Neural crest cell (in vitro differentiated cells): ENCODE measurements around the gene FBL. TPM values are rescaled to one million over a fixed set of nuclear protein-coding genes. Genes with fewer than 3 reads are reported as not detected.
"Not testable (repeated sequence)": the region's sequence is repeated elsewhere in the genome, so short reads cannot be mapped to it uniquely, and the experiment has no call there.

Experiments
- DNase-seq: peaks from one replicate; pipeline ENCODE4 v3.0.0; 2021; ENCODE audit warnings: low read depth, mixed read lengths, low spot score
- H3K27ac Mint-ChIP-seq: one replicate; pipeline ENCODE4 v1.8.0; 2021; ENCODE audit warnings: mild to moderate bottlenecking, mixed read lengths; ENCODE audit not compliant: unreplicated experiment
- H3K27me3 Mint-ChIP-seq: 2 replicates; pipeline ENCODE4 v1.8.0; 2021; ENCODE audit warnings: low read depth, mild to moderate bottlenecking, mixed read lengths
- H3K36me3 Mint-ChIP-seq: 2 replicates; pipeline ENCODE4 v1.8.0; 2021; ENCODE audit warnings: low read depth, mild to moderate bottlenecking, mixed read lengths
- H3K4me1 Mint-ChIP-seq: 2 replicates; pipeline ENCODE4 v1.8.0; 2021; ENCODE audit warnings: mixed read lengths
- H3K4me3 Mint-ChIP-seq: one replicate; pipeline ENCODE4 v1.8.0; 2021; ENCODE audit warnings: mild to moderate bottlenecking, mixed read lengths
- H3K9me3 Mint-ChIP-seq: 2 replicates; pipeline ENCODE4 v1.8.0; 2021; ENCODE audit warnings: mixed read lengths
- total RNA-seq: library from RNA; stranded (reverse); gene quantifications from 2 replicates; pipeline ENCODE4 v1.2.1, GENCODE V29; 2021
- TF ChIP-seq, protein P1 (sequence below): fragments of 200-600 bp; sonication (generic); conservative IDR thresholded peaks from 2 replicates; pipeline ENCODE4 v1.5.0; 2021; ENCODE audit warnings: antibody characterized with exemption, mild to moderate bottlenecking

Gene FBL
- total RNA-seq, 1 donor from 2014 or later, result 473 TPM

DNA sequence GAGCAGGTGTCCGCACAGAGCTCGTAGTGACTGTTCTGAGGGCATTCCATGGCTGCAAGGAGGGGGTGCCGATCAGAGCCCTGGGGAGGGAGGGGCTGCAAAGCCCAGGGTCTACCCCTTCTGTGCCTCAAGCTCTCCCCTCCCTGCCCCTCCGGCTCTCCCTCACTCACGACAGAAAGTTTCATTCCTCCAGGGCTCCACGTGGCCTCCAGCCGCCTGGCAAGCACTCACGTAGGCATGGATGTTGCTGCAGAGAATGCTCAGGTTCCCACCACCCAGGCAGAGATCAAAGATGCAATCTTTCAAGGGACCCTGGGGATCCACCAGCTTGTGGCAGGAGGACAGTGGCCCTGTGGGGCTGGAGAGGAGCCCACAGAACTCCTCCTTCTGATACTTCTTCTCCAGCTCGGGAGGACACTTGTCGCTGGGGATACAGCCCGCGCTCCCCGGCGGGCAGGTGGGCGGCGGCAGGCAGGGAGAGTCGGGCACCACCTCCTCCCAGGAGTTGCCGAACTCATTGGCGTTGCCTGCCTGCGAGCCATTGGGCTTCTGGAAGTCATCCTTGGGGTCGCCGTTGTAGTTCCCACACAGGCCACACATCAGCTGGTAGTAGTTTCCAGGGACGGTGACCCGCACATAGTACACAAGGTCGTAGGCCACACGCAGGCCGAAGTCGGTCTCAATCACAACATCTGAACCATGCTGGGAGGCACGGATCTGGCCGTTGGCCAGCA, 39.8 kb upstream of the FBL start:
- H3K27ac Mint-ChIP-seq, result peak overlapping the region; percentile 50
- not testable (repeated sequence) for H3K36me3 Mint-ChIP-seq, H3K4me3 Mint-ChIP-seq, H3K9me3 Mint-ChIP-seq, H3K4me1 Mint-ChIP-seq, DNase-seq, H3K27me3 Mint-ChIP-seq

DNA sequence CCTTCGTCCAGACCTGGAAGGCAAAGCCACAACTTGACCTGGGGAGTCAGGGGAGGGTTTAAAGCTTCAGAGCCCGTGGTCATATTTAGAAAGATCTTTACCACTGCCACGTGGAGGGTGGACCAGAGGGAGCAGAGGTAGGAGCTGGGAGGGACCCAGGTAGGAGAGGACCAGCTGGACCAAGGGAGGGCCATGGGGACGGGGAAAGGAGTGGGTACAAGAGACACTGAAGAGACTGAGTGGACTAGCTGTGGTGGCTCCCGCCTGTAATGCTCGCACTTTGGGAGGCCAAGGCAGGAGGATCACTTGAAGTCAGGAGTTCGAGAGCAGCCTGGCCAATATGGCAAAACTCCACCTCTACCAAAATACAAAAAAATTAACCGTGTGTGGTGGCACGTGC, 38.5 kb upstream of the FBL start:
- H3K9me3 Mint-ChIP-seq, DNase-seq, H3K27me3 Mint-ChIP-seq: not testable (repeated sequence)

DNA sequence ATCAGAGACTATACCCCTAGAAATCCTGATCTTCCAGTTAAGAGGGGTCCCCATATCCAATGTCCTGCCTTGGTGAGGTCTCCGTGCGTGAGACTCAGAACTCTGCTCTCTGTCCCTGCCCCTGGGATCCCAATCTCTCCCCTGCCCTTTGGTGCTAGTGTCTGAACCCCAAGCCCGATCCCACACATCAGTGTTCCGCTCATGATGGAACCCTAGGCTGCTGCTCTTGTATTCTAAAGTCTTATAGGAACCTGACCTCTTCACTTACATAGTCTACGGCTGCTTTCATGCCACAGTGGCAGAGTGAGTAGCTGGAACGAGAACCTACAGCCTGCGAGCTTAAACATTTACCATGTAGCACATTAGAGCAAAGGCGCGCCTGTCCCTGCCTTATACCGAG, 36.5 kb upstream of the FBL start:
- H3K9me3 Mint-ChIP-seq, H3K4me1 Mint-ChIP-seq, H3K27ac Mint-ChIP-seq, DNase-seq, H3K4me3 Mint-ChIP-seq, H3K27me3 Mint-ChIP-seq, H3K36me3 Mint-ChIP-seq: not testable (repeated sequence)

More for the DNA sequence above, 38.5 kb upstream of the FBL start:
- not testable (repeated sequence) for H3K4me3 Mint-ChIP-seq, H3K27ac Mint-ChIP-seq, H3K36me3 Mint-ChIP-seq, H3K4me1 Mint-ChIP-seq

DNA sequence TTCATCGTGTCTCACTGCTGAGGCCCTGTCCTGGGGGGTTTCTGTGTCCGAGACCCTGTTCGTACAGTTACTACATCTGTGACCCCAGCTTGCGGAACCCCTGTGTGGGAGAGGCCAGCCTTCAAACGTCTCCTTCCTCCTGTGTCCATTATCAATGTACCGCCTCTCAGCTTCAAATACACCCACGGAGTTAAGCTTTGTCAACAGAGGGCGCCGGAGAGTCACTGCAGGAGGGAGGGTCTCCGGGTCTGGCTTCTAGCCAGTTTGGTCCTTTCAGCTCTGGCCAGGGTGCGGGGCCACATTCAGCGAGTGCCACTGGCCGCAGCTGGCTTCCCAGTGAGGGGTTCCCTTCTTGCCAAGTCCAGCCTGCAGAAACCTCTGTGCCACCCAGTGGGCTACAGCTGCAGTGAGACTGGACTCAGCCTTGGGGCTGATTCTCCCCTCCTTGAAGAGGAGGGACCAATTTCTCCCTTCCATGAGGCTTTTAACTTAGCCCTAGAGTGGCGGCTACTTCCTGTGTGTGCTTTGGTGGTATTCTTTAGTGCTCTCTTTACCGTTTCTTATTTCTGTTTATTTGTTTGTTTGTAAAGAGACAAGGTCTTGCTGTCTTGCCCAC, 35.4 kb upstream of the FBL start:
- not testable (repeated sequence) for H3K27me3 Mint-ChIP-seq, H3K9me3 Mint-ChIP-seq, H3K36me3 Mint-ChIP-seq, H3K27ac Mint-ChIP-seq, H3K4me3 Mint-ChIP-seq, H3K4me1 Mint-ChIP-seq
- DNase-seq, result peak; percentile 65
- TF ChIP-seq, protein P1, sequence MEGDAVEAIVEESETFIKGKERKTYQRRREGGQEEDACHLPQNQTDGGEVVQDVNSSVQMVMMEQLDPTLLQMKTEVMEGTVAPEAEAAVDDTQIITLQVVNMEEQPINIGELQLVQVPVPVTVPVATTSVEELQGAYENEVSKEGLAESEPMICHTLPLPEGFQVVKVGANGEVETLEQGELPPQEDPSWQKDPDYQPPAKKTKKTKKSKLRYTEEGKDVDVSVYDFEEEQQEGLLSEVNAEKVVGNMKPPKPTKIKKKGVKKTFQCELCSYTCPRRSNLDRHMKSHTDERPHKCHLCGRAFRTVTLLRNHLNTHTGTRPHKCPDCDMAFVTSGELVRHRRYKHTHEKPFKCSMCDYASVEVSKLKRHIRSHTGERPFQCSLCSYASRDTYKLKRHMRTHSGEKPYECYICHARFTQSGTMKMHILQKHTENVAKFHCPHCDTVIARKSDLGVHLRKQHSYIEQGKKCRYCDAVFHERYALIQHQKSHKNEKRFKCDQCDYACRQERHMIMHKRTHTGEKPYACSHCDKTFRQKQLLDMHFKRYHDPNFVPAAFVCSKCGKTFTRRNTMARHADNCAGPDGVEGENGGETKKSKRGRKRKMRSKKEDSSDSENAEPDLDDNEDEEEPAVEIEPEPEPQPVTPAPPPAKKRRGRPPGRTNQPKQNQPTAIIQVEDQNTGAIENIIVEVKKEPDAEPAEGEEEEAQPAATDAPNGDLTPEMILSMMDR, result peak; percentile 63

DNA sequence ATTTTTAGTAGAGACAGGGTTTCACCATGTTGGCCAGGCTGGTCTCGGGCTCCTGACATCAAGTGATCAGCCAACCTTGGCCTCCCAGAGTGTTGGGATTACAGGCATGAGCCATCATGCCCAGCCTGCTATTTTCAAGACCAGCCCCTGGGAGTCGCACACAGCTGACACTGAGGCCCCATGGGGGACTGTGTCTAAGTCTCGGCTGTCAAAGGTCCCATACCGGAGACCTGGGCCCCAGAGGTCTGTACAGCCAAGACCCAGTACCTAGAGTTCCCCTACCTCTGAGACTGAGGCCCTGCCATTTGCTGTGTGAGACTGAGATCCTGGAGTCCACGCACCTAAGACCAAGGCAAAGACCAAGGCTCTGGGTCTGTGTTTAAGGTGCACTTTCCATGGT, 34.1 kb upstream of the FBL start:
- H3K4me1 Mint-ChIP-seq, H3K27ac Mint-ChIP-seq, H3K4me3 Mint-ChIP-seq, DNase-seq, H3K36me3 Mint-ChIP-seq, H3K9me3 Mint-ChIP-seq, H3K27me3 Mint-ChIP-seq: not testable (repeated sequence)

DNA sequence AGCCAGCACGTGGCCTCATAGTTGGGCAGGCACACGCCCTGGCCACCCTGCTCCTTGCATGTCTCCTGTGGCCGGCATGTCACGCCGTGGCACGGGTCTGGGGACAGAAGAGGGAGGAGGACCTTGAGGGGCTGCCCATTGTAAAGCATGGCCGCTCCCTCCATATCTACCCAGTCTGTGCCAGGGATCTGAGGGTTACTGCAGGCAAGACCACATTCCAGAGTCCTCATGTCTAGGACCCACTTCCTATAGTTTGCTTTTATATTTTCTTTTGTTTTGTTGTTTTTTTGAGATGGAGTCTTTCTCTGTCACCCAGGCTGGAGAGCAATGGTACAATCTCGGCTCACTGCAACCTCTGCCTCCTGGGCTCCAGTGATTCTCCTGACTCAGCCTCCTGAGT, 33.6 kb upstream of the FBL start:
- not testable (repeated sequence) for H3K9me3 Mint-ChIP-seq, H3K4me1 Mint-ChIP-seq, H3K27me3 Mint-ChIP-seq, H3K27ac Mint-ChIP-seq, H3K4me3 Mint-ChIP-seq, H3K36me3 Mint-ChIP-seq, DNase-seq

DNA sequence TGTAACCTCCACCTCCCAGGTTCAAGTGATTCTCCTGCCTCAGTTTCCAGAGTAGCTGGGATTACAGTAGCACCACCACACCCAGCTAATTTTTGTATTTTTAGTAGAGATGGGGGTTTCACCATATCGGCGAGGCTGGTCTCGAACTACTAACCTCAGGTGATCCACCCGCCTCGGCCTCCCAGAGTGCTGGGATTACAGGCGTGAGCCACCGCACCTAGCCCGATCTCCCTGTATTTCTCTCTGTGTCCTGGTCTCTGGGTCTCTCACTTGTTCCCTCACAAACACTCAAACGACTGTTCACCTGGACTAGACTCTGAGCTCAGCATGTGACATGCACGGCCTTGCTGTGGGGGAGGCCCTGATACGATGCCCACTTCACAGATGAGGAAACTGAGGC, 32.7 kb upstream of the FBL start:
- not testable (repeated sequence) for H3K27ac Mint-ChIP-seq, H3K27me3 Mint-ChIP-seq, H3K4me1 Mint-ChIP-seq, H3K4me3 Mint-ChIP-seq, DNase-seq, H3K36me3 Mint-ChIP-seq, H3K9me3 Mint-ChIP-seq

DNA sequence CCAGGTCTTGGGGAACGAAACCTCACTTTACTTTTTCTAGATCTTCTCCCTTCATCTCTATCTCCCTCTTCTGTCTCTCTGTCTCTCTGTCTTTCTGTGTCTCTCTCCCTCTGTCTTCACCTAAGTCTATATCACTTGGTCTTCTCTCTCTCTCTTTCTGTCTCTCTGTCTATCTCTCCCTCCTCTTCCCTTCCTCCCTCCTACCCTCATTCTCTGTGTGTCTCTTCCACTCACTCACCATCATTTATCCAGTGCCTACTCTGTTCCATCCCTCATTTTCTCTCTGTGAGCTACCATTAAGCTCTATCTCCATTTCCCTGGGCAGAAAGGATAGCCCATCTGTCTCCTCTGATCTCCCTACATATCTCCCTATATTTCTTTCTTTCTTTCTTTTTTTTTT, 32.2 kb upstream of the FBL start:
- Mint-ChIP-seq H3K9me3 (no peaks in the 10 kb centered on the region), H3K36me3 (no peaks in the 10 kb centered on the region), H3K4me1 (no peaks in the 10 kb centered on the region), H3K27me3 (no peaks in the 10 kb centered on the region), H3K27ac (no peak overlapping the region), H3K4me3 (no peak overlapping the region)
- DNase-seq, result no peak
- TF ChIP-seq, protein P1, result no peak

DNA sequence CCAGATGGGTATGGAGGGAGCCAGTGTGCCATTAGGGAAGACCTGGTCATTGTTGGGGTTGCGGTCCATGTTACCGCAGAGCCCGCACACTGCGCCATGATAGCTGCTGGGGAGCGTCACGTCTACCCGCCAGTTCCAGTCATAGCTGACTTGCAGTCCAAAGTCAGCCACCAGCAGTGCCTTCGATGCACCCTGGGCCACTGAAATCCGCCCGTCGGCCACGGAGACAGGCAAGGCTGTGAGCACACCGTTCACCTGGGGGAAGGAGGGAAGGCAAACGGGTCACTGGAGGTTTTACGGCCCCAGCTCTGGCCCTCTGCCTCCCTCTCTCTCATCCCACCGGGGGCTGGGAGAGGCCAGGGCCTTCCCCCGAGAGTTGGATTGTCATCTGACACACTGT, 31.8 kb upstream of the FBL start:
- not testable (repeated sequence) for H3K36me3 Mint-ChIP-seq, H3K9me3 Mint-ChIP-seq, H3K4me1 Mint-ChIP-seq, H3K27me3 Mint-ChIP-seq, DNase-seq, H3K4me3 Mint-ChIP-seq, H3K27ac Mint-ChIP-seq

DNA sequence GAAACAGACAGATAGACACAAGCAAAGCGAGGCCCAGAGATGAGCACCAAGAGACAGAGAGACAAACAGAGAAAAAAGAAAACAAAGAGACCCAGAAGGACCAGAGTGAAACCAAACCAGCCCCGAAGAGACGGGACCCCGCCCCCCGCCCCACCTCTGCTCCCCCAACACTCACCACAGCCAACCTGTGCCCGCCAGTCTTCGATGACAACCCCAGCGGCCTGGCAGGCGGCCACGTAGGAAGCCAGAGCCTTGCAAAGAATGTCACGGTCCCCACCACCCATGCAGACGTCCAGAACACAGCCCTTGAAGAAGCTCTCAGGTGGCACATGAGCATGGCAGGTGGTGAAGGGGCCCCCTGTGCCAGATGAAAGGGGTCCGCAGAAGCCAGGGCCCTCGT, 31.3 kb upstream of the FBL start:
- not testable (repeated sequence) for H3K36me3 Mint-ChIP-seq, H3K27me3 Mint-ChIP-seq, DNase-seq, H3K4me1 Mint-ChIP-seq, H3K9me3 Mint-ChIP-seq, H3K27ac Mint-ChIP-seq, H3K4me3 Mint-ChIP-seq

DNA sequence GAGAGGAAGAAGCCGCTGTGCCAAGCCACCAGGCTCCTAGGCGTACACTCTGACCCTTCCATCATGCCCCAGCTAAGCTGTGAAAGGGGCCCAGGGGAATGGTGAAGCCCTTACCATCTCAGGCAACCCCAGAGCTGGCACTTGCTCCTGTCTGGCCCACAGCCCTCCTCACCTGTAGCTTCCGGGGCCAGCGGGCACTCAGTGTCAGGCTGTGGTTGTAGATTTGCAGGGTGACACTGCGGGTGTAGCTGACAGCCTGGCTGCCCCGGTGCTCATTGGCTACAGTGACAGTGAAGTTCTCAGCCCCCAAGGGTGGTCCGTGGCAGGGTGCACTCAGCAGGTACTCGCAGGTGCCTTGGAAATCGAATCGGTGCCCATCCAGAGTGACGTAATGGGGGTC, 30.3 kb upstream of the FBL start:
- H3K4me1 Mint-ChIP-seq, H3K27ac Mint-ChIP-seq, DNase-seq, H3K9me3 Mint-ChIP-seq, H3K27me3 Mint-ChIP-seq, H3K4me3 Mint-ChIP-seq, H3K36me3 Mint-ChIP-seq: not testable (repeated sequence)

DNA sequence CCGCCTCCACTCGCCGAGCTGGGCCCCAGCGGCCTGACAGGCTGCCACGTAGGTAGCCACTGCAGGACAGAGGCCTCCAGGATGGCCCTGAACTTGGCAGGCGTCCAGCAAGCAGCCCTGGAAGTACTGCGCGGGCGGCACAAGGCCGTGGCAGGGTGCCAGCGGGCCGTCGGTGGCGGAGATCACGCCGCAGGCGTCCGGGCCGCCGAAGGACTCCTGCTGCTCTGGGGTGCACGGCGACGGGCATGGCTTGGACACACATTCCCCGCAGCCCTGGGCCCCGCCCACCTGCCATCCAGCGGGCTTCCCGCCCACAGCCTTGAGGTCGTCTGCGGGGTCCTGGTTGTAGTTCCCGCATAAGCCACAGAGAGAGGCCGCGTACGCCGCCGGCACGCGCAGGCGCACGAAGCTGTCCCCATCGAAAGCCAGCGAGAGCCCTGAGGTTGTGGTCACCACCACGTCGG, 29.3 kb upstream of the FBL start:
- DNase-seq, H3K27me3 Mint-ChIP-seq, H3K36me3 Mint-ChIP-seq, H3K27ac Mint-ChIP-seq, H3K9me3 Mint-ChIP-seq, H3K4me3 Mint-ChIP-seq, H3K4me1 Mint-ChIP-seq: not testable (repeated sequence)
